T47D (cell line): Measurements from ENCODE around the gene DPH2.
A peak's percentile ranks its signal among the peaks of the same experiment; 100 is the strongest.

Experiments
- DNase-seq, 2 experiments: peaks; one replicate each; pipeline versions ENCODE4 v3.0.0 to v3.0.0-alpha.2; 2011 to 2012; ENCODE audit warnings: low read depth in 1 of 2, low spot score in 1 of 2
- JUND ChIP-seq: IDR thresholded peaks from 2 replicates; pipeline ENCODE4 v1.6.1; 2012; ENCODE audit warnings: low read depth
- in situ Hi-C: cut with HindIII; loops from 2 replicates; pipeline ENCODE4 v1.10.0; 2016; ENCODE audit warnings: low sequenced_read_pairs, low pct_unique_long_range_greater_than_20kb

The DPH2 gene

GRCh38 chr1:43963006-43963405, 6.8 kb upstream of the DPH2 start:
- no peak for DNase-seq
- TF ChIP-seq JUND, result no peak

GRCh38 chr1:43963890-43964289, 5.9 kb upstream of the DPH2 start:
- no peak for TF ChIP-seq JUND
- no peak for DNase-seq
- in situ Hi-C loops, result no loop called here

More at GRCh38 chr1:43963006-43963405, 6.8 kb upstream of the DPH2 start:
- in situ Hi-C loops, result no loop called here

GRCh38 chr1:43965316-43965715, 4.5 kb upstream of the DPH2 start:
- in situ Hi-C loops, result no loop called here
- DNase-seq, result no peak
- no peak for TF ChIP-seq JUND

GRCh38 chr1:43968348-43968948, 1.4 kb upstream of the DPH2 start:
- DNase-seq, result peak in 1 of 2 experiments; percentile 69
- in situ Hi-C loops, result no loop called here
- TF ChIP-seq JUND, result no peak

GRCh38 chr1:43969416-43969745, 429 bp upstream of the DPH2 start:
- no peak for DNase-seq
- no peak for TF ChIP-seq JUND
- in situ Hi-C loops, result no loop called here

- no peak for DNase-seq
- in situ Hi-C loops, result no loop called here
- no peak for TF ChIP-seq JUND
Measured at GRCh38 chr1:43970502-43970901, 692 bp downstream of the DPH2 start.

GRCh38 chr1:43970911-43971310, 1.1 kb downstream of the DPH2 start:
- TF ChIP-seq JUND, result no peak
- in situ Hi-C loops, result no loop called here
- no peak for DNase-seq

GRCh38 chr1:43971336-43971980, 1.6 kb downstream of the DPH2 start:
- no peak for DNase-seq
- in situ Hi-C loops, result no loop called here
- no peak for TF ChIP-seq JUND

- in situ Hi-C loops, result no loop called here
- DNase-seq, result no peak
- no peak for TF ChIP-seq JUND
Measured at GRCh38 chr1:43973981-43974442, 4.2 kb downstream of the DPH2 start.

GRCh38 chr1:43974443-43975248, 4.8 kb downstream of the DPH2 start, which contains the start of gene ATP6V0B:
ATP6V0B (plus strand) TSS chr1:43974960; CDS start chr1:43975041, 81 bp downstream.
- peak; percentile 88 to 94 for DNase-seq
- in situ Hi-C loops, result no loop called here
- TF ChIP-seq JUND, result no peak

GRCh38 chr1:43975249-43975961, 5.6 kb downstream of the DPH2 start:
- no peak for TF ChIP-seq JUND
- in situ Hi-C loops, result no loop called here
- peak; percentile 70 to 71 for DNase-seq

GRCh38 chr1:43976045-43976444, 6.2 kb downstream of the DPH2 start:
- TF ChIP-seq JUND, result no peak
- no peak for DNase-seq
- in situ Hi-C loops, result no loop called here

GRCh38 chr1:43976890-43977289, 7.1 kb downstream of the DPH2 start:
- in situ Hi-C loops, result no loop called here
- TF ChIP-seq JUND, result no peak
- DNase-seq, result no peak
